Fibroblast of skin of abdomen (primary cell): ENCODE measurements around the gene AGAP2.

ENCODE experiments used
- DNase-seq: peaks from one replicate; pipeline ENCODE4 v3.0.0-alpha.2; 2013

The AGAP2 gene

DNA sequence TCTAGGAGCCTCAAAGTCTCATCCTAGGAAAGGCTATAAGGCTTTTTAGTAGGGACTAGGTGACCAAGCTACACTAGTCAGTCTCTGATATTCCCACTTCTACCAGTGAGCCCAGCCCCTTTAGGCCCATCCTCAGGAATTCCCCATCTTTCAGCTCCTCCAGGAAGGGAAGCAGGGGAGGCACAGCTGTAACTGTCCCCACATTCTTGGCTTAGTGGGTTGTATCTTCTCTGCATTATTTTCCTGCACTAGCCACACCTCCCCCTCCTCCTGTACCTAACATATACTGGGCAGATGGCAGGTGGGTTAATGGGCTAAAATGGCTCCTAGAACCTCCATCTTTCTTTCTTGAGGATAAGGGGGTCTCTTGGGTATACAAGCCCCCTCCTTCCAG is 28.8 kb upstream of the AGAP2 start:
- no peak for DNase-seq

DNA sequence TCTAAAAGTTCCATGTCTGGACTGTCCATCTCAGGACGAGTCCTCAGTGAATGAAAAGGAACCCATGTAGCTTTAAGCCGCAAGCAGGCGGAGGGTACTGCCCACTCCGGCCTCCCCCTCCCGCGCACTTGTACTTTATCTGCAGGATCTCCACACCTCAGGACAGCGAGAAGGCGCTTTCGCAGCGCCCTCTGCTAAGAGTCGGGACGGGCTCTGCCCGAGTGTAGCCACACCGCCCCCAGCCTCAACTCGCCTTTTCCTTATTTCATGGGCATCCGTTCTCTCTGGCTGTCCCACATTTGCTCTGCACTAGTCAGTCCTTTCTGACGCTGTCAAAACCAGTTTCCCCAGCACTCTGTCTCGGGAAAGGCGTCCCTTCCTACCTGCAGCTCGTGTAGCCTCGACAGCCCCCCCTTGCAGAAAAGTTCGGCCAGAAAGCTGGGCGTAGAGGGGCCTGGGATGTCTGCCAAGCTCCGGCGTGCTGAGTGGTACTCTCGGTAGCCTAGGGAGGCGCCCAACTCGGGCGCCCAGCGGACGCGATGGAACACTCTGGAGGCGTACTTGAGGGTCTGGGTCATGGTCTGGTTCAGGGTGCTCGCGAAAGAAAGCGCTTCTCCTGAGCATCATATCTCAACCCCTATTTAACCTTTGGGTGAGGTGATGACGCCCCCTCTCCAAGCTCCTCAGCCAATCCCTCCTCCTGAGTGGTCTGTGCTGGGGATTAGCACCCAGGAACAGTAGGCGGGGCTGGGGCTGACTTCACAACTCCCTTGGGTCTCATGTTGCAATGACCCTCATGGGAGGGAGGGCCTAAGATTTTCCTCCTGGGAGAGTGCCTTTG is 28.1 kb upstream of the AGAP2 start, which contains the start of gene CYP27B1:
TSS of gene CYP27B1 (minus strand) at position 615 of the 841 bp plus-strand sequence. CDS start at position 578, 37 bp downstream.
- DNase-seq = no peak

DNA sequence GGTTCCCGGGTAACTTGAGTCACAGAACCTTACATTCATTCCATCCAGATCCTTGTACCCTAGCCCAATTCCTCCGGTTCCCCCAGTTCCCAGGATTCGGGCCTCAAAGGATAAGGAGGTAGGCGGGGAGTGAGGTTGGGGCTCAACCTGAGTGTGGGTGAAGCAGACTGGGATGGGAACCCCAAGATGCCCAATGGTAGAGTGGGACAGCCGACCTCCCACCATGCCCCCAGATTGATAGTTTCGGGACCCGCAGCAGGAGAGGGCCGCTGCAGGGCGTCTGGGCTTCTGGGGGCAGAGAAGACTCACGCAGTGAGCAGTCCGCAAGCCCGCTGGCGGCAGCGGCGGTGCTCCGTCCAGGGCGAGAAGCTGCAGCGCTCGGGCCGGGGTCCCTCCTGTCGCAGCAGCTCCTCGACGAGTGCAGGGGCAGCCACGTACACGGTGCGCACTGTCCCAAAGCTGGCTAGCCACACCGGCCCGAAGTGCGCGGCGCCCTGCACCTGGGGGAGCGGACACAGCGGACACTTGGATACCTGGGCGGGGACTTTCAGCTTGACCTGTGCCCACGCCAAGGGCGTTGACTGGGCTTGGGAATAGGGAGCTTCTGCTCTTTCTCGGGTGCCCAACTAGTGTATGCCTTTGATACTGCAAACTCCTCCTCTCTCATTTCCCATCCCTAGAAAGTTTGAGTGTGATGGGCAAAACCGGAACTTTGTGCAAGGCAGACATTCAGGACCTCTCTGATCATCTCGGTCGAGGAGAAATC is 27.3 kb upstream of the AGAP2 start:
- DNase-seq = no peak

DNA sequence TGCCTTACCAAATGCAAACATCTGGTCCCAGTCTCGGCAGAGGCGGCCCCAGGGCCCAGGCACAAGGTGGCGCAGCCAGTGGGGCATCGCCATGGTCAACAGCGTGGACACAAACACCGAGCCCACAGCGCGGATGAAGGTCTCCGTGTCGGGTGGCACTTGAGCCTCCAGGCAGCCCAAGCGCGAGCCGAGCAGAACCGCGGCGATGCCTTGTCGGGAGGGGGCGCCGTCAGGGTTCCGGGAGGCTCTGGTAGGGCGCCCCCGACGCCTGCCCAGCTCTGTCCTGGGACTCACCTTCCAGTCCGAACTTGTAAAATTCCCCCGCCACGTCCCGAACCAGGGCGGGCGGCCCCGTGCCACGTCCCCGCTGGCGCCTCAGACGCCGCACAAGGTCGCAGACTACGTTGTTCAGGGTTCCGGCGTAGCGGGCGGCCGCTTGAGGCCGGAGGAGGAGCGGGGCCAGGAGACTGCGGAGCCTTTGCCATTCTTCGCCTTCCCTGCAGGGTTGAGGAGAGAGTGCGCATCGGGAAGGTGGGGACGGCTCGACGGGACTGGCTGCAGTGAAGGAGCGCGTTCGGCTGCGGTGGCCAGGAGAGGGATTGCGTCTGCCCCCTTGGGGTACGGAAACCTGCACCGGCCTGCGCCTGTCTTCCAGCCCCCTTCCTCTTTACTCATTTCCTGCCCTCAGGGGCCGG is 26.6 kb upstream of the AGAP2 start:
- no peak for DNase-seq

DNA sequence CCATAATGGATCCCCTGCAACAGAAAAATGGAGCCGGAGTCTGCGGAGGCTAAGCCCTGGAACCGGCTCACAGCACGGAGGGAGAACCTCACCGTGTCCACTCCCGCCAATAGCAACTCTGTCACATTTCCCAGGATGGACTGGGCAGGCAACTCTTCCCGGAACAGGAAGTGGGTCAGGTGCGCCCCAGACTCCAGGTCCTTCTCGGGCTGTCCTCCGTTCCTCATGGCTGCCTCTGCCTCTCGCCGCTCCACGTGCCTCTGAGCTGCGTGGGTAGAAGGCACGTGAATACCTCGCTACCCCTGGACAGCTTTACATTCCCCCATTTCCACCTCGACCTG is 26.1 kb upstream of the AGAP2 start:
- no peak for DNase-seq

DNA sequence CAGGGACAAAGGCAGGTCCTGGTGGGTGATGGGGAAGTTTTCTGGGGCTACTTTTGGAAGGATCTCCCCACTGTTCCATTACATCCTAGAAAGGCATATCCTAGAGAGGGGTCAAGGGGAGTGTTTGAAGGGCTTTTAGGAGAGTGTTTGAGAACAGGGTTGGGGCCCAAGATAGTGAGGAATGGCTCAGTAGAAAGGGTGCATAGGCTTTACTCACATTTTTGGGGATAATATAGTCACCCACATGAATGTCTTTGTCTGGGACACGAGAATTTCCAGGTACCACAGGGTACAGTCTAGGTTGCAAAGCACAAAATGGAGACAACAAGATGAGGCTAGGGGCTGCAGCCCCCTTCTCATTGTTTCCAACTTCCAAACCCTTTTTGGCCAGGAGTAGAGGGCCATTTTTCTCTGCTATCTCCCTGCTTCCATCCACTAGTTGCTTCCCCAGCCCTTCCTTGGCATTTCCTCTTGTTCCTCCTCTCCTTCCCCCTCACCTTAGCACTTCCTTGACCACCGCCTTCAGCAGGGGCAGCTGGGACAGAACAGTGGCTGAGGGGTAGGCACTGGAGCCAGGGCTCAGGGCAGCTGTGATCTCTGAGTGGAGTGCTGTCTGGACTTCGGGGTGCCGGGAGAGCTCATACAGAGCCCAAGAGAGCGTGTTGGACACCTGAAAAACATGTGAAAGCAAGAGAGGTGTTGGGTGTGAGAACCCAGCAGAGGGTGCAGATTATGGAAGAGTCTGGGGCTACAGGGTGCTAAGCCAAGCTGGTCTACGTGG is 25.5 kb upstream of the AGAP2 start:
- DNase-seq = no peak

DNA sequence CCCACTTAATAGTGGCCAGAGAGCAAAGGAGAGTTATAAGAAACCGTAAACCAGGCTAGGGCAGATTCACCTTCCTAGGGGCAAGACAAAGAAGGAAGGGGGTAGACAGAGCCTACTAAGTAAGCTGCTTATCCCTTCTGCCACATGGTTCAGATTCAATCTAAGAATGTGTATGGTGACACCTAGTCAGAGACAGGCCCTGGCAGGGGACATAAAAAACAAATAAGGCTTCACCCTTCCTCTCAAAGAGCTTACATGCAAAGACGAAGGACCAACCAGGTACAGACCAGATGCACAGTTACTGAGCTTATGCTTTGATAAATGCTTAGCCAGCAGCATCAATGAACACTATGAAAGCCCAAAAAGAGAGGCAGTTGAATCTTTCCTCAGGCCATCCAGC is 23.9 kb upstream of the AGAP2 start:
- no peak for DNase-seq

DNA sequence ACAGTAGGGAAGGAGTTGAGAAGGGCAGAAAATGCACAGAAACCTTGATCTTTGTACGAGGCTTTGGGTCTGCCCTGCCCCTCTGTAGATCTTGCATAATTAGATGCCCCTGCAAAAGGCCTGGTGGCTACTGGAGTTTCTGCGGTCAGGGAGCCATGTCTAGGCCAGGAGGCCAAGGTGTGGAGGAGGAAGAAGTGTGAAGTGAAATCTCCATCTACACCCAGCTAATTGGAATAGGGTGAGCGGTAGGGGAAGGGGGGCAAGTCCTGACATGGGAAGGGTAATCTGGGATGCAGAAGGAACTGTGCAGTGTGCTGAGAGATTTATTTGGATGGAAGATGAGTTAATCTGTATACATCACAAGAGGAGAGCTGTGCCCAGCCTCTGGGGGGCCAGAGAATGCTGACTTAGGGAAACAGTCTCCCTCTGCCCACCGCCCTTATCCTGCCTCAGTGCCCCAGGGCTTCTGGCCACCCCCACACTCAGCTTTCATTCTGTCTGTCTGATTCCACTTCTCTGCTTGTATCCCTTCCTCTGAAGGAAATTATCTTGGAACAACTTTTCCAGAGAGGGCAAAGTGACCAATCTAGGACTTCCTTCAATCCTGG is 23.0 kb upstream of the AGAP2 start:
- no peak for DNase-seq

DNA sequence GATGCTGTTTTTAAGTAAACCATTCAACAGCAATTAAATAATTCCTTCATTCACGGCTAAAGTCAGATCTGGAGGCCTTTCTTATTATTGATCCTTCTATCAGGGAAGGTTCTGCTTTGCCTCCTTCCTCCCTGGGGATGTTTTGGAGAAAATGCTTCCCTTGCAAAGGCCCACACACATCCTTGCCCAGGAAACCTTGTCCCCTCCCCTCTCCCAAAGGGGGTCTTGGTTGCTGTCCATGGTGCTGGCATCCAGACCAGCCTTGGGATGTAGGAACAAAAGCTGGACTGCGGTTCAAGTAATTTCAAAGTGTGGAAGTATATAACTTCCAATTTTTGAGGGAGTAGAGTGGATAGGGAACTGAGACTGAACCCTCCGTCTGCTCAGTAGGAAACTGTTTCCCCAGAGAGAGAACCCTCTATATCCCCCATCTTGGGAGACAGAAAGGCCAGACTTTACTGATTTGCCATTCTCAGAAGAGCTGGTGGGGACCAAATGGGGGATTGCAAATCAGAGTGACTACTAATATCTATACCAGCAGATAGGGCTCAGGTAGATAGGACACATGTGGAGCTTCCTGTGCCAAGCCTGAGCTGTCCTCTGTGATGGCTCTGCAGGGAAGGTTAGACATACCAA is 21.9 kb upstream of the AGAP2 start:
- no peak for DNase-seq

DNA sequence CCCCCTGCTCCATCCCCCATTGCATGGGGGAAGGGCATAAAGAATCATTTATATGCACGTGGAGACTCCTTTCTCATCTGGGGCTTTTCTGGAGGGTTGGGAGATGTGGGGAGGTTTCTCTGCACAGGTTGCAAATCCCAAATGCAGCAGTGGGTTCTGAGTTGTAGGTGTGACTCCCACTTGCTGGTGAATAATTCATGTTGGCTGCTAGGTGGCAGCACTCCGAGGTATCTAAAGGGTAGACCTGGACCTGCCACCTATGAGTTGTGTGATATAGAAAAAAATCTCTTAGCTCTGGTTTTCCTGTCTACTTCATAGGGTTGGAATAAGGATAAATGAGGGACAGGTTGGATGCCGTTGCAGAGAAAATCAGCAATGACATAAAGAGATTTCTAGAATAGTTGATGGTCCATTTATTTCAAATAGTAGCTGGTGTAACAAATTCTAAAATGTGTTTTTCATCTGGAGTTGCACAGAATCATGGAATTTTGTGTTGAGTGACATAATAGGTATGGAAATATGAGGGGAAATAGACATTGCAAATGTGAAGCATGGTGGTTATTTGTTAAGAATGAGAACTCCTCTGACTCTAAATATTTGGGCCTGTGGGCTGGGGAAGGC is 20.9 kb upstream of the AGAP2 start:
- DNase-seq = no peak

DNA sequence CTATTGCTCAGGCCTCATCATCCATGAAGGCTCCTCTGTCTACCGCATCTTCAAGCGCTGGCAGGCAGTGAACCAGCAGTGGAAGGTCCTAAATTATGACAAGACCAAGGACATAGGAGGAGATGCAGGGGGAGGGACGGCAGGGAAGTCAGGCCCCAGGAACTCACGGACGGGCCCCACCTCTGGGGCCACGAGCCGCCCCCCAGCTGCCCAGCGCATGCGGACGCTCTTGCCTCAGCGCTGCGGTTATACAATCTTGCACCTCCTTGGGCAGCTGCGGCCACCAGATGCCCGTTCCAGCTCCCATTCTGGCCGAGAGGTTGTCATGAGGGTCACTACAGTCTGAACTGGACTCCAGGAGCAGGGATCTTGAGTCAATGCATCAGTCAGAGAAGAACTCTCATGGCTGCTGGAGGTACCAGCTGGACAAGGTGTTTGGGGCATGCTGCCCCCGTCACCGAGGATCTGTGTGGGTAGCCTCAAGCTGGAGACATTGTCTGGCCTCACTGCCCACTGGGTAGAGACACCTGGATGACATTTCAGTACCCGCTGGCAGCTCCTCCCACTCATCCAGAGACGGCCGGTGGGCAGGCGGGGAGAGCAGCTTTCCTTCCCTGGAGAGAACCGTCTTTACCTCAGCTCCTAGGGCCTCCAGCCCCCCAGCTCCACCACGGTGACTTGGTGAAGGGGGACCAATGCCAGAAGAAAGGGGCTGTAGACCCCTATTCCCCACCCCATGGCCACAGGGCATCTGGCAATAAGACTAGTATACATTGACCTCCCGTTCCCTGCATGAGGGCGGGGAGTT is 20.2 kb upstream of the AGAP2 start:
- DNase-seq = no peak

DNA sequence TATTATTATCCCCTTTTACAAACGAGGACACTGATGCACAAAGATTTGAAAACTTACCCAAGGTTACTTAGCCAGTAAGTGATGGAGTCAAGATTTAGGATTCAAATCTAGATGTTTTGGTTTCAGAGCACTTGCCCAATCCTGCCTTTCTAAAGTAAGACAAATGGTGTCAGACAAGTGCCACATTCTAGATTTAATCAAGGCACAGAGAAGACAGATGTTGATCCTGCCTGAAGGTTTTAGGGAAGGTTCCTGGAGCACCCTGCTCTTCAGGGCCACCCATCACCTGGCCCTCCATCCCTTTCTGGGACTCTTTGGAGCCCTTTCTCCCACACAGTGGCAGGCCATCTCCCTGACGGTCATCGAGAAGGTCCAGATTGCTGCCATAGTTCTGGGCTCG is 19.2 kb upstream of the AGAP2 start:
- no peak for DNase-seq

DNA sequence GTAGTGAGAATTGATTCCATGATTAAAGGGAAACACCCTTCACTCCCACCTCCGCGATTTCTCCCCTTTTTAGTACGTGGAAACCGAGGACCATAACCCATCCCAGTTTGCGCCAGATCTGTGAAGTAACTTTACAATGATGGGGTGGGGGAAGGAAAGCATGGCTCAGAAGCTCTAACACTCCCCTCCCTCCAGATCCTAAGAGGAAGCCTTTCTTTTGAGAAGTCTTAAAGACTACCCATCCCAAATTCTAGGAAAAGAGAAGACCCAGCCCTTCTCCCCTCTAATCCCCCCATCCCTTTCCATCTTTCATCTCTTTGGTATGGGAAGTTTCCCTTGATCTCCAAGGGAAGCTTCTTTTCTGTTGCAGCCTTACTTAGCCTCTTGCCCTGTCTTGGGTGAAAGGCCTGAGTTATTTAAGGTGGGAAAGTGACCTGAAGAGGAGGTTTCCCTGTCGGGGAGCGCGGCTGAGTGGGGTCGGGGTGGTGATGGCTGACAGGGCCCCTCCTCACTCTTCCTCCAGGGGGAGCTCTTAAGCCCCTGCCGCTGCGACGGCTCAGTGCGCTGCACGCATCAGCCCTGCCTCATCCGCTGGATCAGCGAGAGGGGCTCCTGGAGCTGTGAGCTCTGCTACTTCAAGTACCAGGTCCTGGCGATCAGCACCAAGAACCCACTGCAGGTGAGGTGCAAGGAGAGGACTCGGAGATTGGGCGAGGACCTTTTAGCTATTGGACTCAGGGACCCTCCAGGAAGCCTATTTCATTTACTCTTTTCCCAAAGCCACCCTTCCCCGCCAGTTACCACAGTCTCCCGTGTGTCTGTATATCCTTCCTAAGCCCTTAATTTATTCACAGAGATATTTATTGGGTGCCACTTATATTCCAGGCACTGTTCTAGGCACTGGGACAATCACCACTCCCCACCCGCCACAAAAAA is 18.1 kb upstream of the AGAP2 start:
- DNase-seq = peak; percentile 32

DNA sequence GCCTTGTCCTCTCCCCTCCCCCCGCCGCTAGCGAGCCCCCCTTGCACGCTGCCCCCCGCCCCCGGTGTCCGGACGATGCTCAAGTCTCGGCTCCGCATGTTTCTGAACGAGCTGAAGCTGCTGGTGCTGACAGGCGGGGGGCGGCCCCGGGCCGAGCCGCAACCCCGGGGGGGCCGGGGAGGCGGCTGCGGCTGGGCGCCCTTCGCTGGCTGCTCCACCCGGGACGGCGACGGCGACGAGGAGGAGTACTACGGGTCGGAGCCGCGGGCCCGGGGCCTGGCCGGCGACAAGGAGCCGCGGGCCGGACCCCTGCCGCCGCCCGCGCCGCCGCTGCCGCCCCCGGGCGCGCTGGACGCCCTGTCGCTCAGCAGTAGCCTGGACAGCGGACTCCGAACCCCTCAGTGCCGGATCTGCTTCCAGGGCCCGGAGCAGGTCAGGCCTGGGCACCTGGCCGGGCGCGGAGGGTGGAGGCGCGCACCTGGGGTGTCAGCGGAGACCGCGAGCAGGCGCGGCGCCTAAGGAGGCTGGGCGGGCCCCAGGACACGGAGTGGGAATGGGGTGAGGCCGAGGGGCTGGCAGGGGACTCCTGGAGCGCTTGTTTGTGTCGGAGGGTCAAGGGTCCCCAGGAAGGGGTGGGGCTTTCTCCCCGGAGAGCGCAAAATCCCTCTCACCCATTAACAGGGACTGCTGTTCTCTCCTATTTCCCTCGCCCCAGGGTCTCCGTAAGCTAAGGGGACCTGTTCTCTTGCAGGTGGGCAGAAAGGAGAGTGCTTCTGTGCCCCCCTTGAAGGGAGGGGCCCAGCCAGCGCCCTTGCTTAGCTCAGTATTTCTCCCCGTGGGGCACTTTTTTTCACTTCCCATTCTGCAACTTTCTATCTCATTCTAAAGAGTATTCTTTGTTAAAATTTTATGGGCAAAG is 17.2 kb upstream of the AGAP2 start:
- no peak for DNase-seq

DNA sequence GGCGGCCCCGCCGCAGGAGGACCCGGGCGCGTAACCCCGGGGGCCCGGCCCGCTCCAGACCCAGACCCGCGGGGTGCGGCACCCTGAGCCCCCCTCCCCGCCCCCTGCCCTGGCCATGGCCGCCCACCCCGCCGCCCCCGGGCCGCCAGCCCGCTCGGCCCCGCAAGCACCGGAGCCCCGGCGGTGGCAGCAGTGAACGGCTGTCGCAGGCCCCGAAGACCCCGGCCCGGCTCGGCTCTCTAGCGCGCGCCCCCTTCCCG is 16.6 kb upstream of the AGAP2 start:
- DNase-seq = no peak

DNA sequence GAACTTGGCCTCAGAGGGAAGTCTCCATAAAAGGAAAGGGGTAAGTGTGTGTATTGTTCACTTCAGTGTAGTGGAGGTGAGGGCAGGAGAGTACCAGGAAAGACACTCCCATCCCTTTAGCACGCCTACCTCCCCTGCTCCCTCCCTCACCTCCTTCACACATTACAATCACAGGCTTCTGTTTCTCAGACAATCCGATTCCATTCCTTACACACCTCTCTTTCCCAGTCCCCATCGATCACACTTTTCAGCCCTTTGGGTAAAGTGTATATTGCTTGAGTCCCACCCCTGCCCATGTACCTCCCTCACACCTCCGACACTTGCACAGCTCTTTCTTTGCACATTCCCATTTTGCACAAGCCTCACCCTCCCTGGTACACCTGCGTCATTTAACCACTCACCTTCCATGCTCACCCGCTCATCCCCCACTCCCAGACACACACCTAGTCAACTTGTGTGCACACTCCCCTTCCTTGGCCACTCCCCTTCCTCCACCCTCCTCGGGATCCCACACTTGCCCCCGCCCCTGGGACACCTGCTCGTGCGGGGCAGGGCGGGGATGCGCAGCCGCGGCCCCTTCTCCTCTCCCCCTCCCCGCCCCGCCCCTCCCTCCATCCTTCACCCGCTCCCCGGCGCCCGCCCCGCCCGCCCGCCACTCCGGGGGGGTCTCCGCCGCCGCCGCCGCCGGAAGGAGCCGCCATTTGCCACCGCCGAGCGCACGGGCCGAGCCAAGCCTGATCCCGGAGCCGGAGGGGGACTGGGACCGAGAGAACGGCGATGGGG is 16.1 kb upstream of the AGAP2 start, which contains the start of gene MARCHF9:
TSS of gene MARCHF9 (plus strand) at position 693 of the 783 bp plus-strand sequence. CDS start 426 bp downstream, outside the sequence.
- DNase-seq = no peak

DNA sequence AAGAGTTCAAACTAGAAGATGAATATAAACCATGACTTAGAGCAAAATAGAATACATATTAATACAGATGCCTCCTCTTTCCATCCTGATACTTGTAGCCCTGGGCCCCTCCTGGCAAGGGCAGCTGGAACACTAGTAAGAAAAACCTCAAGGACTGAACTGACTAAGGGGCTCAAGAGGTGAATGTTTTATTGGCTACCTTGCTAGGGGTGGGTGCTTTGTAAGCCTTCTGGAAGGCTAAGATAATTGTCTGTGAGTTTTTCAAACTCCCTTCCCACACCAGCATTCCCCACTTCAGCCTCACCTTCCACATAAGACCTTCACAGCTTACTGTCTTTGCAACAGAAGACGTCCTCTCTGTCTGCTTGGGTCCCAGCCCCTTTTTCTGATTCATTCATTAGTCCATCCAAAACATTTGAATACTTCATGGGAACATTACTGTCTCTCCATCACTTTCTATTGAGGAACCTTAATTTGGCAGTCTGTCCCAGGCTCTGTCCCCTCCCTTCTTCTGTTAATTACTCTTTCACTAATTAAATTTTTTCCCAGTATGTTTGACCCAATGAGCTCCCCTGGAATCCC is 15.3 kb upstream of the AGAP2 start:
- no peak for DNase-seq
